ENCODE measurements around the gene FARP2. TPM values are rescaled to one million over a fixed set of nuclear protein-coding genes. Genes with fewer than 3 reads are reported as not detected.

The FARP2 gene
- total and polyA plus RNA-seq, 2 of the 13 experiments (the other 11 are each of a cell fraction or from before 2014, with no cell fraction given), result 28.0 to 45.4 TPM

DNA sequence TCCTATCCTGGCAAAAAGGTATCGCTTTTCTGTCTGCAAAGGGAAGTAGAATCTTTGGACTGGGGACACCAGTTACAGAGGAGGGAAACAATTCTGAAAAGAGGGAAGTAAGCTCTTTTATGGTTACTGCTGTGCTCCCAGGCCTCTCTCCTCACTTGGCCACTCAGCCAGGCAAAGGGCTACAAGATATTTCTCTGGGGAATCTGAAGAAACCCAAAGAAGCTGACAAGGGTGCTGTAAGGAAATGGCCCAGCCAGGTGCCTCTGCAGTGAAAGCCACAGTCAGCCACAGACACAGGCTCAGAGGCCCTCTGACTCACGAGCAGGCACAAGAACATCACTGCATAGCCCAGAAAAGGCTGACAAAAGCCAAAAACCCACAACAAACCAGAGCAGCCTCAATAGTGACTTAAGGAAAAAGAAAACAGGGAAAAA lies 46.4 kb upstream of the FARP2 start (continued):
- TF ChIP-seq, protein P1, sequence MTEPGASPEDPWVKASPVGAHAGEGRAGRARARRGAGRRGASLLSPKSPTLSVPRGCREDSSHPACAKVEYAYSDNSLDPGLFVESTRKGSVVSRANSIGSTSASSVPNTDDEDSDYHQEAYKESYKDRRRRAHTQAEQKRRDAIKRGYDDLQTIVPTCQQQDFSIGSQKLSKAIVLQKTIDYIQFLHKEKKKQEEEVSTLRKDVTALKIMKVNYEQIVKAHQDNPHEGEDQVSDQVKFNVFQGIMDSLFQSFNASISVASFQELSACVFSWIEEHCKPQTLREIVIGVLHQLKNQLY (CRISPR knock-in tag; IDR thresholded peaks at IDR 0.05), result no peak

DNA sequence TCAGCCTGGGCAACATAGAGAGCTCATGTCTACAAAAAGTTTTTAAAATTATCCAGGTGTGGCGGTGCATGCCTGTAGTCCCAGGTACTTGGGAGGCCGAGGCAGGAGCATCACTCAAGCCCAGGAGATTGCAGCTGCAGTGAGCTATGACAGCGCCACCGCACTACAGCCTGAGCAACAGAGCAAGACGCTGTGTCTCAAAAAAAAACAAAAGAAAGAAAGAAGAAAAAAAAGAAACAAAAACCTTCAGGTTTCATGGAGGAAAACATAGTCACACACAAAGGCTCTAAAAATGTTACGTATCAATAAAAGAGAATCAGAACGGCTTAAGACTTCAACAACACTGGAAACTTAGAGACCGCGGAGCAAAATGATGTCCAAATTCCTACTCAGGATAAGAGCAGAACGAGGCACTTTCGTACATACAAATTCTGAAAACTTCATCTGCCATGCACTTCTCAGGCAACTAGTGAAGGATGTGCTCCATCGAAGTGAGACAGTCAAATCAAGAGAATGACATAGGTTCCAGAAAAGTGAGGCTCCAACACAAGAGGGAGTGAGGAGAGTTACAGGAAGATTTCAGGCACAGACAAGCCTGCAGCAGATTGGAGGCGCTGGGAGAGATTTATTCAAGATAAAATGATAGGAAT lies 45.0 kb upstream of the FARP2 start:
- DNase-seq (ENCODE audit: low spot score), result no peak
- H3K4me1 ChIP-seq (ENCODE audit: insufficient read depth, low read length), result peaks cover 72% of the 10 kb centered on the region
- no peak for TF ChIP-seq MYNN (CRISPR knock-in tag; IDR thresholded peaks at IDR 0.05; ENCODE audit: low read depth)
- TF ChIP-seq PRPF4 (IDR thresholded peaks at IDR 0.05; ENCODE audit: low read depth, low read length, poor library complexity, severe bottlenecking), result peak; percentile 40
- no peaks in the 10 kb centered on the region; a peak in 1 of 5 replicates for H3K27me3 ChIP-seq (ENCODE audit: control insufficient read depth in 1 of 2, insufficient read depth in 2 of 2, low read length in 2 of 2)
- BruUV-seq (replicated peaks), result no TSS peak
- CTCF ChIA-PET (ENCODE audit: low intra/inter-chr PET ratio, low total read pairs), result no interaction called here
- H3K4me3 ChIP-seq (replicated peaks in 1 of 3; ENCODE audit: insufficient read depth in 1 of 3, low read depth in 2 of 3, low read length in 3 of 3), result no peak overlapping the region
- H3K79me2 ChIP-seq (ENCODE audit: insufficient read depth, low read length), result peaks cover 89% of the 10 kb centered on the region
- FAIRE-seq, result no peak
- in situ Hi-C loops (cut with HindIII; ENCODE audit: extremely low pct_ligation_motif_present, low pct_unique_long_range_greater_than_20kb), result no loop called here
- H3K9ac ChIP-seq (ENCODE audit: insufficient read depth, low read depth, low read length), result no peak overlapping the region
- peaks cover 40% of the 10 kb centered on the region for H4K20me1 ChIP-seq (ENCODE audit: insufficient read depth, low read length)
- H3K9me3 ChIP-seq (ENCODE audit: low read length), result no peaks in the 10 kb centered on the region
- intact Hi-C loops (cut with micrococcal nuclease; ENCODE audit: unreplicated experiment), result no loop called here
- ATAC-seq, result no peak
- POLR2A ChIA-PET, result no interaction called here
- WGBS (ENCODE audit: low lambda C conversion rate), result 96% methylated on average over 13 of the region's 13 CpGs
- H3K36me3 ChIP-seq (replicated peaks in 1 of 2; ENCODE audit: control insufficient read depth in 1 of 2, insufficient read depth in 2 of 2, low read length in 2 of 2), result peaks cover 0 to 5% of the 10 kb centered on the region in 2 experiments; a peak in 4 of 5 replicates
- H3K4me2 ChIP-seq (ENCODE audit: low read depth, low read length), result peak overlapping the region; percentile 96; the same call in 1 of the 2 replicates
- H3K27ac ChIP-seq (ENCODE audit: extremely low read length, insufficient read depth, low read length), result peak overlapping the region; percentile 31
- no peak overlapping the region for H2AFZ ChIP-seq (ENCODE audit: low read length)

DNA sequence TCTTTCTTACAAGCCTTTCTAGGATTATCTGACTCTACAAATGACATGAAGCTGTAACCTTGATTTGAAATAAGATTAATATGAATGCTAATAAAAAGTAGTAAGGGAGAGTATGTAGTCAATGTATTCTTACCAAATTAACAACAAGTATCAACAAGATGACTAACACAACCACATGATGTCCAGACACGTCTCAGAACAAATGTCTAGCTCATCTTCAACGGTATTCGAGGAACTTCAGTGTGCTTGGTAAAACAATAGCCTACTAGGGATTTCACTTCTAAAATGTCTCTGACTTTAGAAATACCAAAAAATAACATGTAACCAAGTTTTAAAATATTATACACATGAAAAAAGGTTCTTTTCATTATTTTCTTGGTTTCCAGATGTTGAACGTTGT lies 44.0 kb upstream of the FARP2 start:
- Histone ChIP-seq H3K9ac (ENCODE audit: insufficient read depth, low read depth, low read length) (peak overlapping the region; percentile 8; the same call in 1 of the 2 replicates), H3K4me3 (replicated peaks in 1 of 3; ENCODE audit: insufficient read depth in 1 of 3, low read depth in 2 of 3, low read length in 3 of 3) (no peak overlapping the region; a peak in 1 of 6 replicates), H2AFZ (ENCODE audit: low read length) (no peak overlapping the region), H3K79me2 (ENCODE audit: insufficient read depth, low read length) (peaks cover 90% of the 10 kb centered on the region), H3K4me2 (ENCODE audit: low read depth, low read length) (peak overlapping the region; percentile 96), H3K27ac (ENCODE audit: extremely low read length, insufficient read depth, low read length) (peak overlapping the region; percentile 31), H3K9me3 (ENCODE audit: low read length) (no peaks in the 10 kb centered on the region), H3K36me3 (replicated peaks in 1 of 2; ENCODE audit: control insufficient read depth in 1 of 2, insufficient read depth in 2 of 2, low read length in 2 of 2) (peaks cover 0 to 5% of the 10 kb centered on the region in 2 experiments; a peak in 4 of 5 replicates), H3K4me1 (ENCODE audit: insufficient read depth, low read length) (peaks cover 73% of the 10 kb centered on the region), H4K20me1 (ENCODE audit: insufficient read depth, low read length) (peaks cover 48% of the 10 kb centered on the region), H3K27me3 (ENCODE audit: control insufficient read depth in 1 of 2, insufficient read depth in 2 of 2, low read length in 2 of 2) (no peaks in the 10 kb centered on the region; a peak in 1 of 5 replicates)
- 67% methylated on average over 4 of the region's 4 CpGs for WGBS (ENCODE audit: low lambda C conversion rate)
- DNase-seq (ENCODE audit: low spot score), result no peak
- FAIRE-seq, result no peak
- in situ Hi-C loops (cut with HindIII; ENCODE audit: extremely low pct_ligation_motif_present, low pct_unique_long_range_greater_than_20kb) (no loop called here), intact Hi-C loops (cut with micrococcal nuclease; ENCODE audit: unreplicated experiment) (no loop called here)
- ChIA-PET CTCF (ENCODE audit: low intra/inter-chr PET ratio, low total read pairs) (no interaction called here), POLR2A (interaction anchor here (0.8 to 1.7 kb wide), 3 partner anchors 8 to 39 kb away, joined by 3 to 6 read pairs (median 3); no protein-coding TSS in a partner anchor)
- no TSS peak for BruUV-seq (replicated peaks)
- no peak for ATAC-seq
- 0 out of 2 replicates have a peak, but pooled peaks have one; percentile 47 for TF ChIP-seq NCOR1 (IDR thresholded peaks at IDR 0.05; ENCODE audit: borderline replicate concordance, low read length)
- TF ChIP-seq TMF1 (CRISPR knock-in tag; IDR thresholded peaks at IDR 0.05; ENCODE audit: low read depth), result no peak
- no peak for TF ChIP-seq ZEB1 (IDR thresholded peaks at IDR 0.05; ENCODE audit: insufficient replicate concordance, low read depth)
- no peak for TF ChIP-seq NFIC (IDR thresholded peaks at IDR 0.05; ENCODE audit: low read length)
- TF ChIP-seq, protein P2, sequence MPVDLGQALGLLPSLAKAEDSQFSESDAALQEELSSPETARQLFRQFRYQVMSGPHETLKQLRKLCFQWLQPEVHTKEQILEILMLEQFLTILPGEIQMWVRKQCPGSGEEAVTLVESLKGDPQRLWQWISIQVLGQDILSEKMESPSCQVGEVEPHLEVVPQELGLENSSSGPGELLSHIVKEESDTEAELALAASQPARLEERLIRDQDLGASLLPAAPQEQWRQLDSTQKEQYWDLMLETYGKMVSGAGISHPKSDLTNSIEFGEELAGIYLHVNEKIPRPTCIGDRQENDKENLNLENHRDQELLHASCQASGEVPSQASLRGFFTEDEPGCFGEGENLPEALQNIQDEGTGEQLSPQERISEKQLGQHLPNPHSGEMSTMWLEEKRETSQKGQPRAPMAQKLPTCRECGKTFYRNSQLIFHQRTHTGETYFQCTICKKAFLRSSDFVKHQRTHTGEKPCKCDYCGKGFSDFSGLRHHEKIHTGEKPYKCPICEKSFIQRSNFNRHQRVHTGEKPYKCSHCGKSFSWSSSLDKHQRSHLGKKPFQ (CRISPR knock-in tag; IDR thresholded peaks at IDR 0.05; ENCODE audit: insufficient replicate concordance), result no peak
- TF ChIP-seq ZNF138 (CRISPR knock-in tag; IDR thresholded peaks at IDR 0.05; ENCODE audit: low read depth), result no peak
- TF ChIP-seq SRY (CRISPR knock-in tag; IDR thresholded peaks at IDR 0.05), result no peak
- TF ChIP-seq ETV5 (CRISPR knock-in tag; IDR thresholded peaks at IDR 0.05; ENCODE audit: borderline replicate concordance), result no peak
- no peak for TF ChIP-seq HDAC1 (CRISPR knock-in tag; IDR thresholded peaks at IDR 0.05)

Measured in HepG2 (cell line).